Tibial nerve (tissue), 4 donors: ENCODE data around the gene IL17RE. TPM values are rescaled to one million over a fixed set of nuclear protein-coding genes. Genes with fewer than 3 reads are reported as not detected.

Experiments used
- DNase-seq, 2 donors: peaks; one replicate each; pipeline ENCODE4 v3.0.0-alpha.2; 2019; ENCODE audit warnings: low spot score in 2 of 2
- H3K27ac ChIP-seq, 4 donors: fragments of 200-600 bp; sonication (generic) in 3 of 4; one replicate each; pipeline ENCODE4 v1.5.1; 2017 to 2019; ENCODE audit warnings: mild to moderate bottlenecking in 1 of 4
- H3K27me3 ChIP-seq, 2 donors: fragments of 200-600 bp; sonication (generic) in 1 of 2; one replicate each; pipeline versions ENCODE4 v1.5.1 to v1.6.0; 2017 to 2019
- H3K36me3 ChIP-seq, 3 donors: fragments of 200-600 bp; sonication (generic); one replicate each; pipeline ENCODE4 v1.5.1; 2018 to 2019
- H3K4me1 ChIP-seq, 4 donors: fragments of 200-600 bp; sonication (generic) in 3 of 4; one replicate each; pipeline ENCODE4 v1.5.1; 2017 to 2019
- H3K4me3 ChIP-seq, 4 donors: fragments of 200-600 bp; sonication (generic) in 3 of 4; one replicate each; pipeline ENCODE4 v1.5.1; 2017 to 2019; ENCODE audit warnings: mild to moderate bottlenecking in 1 of 4, moderate library complexity in 1 of 4
- H3K9me3 ChIP-seq, 4 donors: fragments of 200-600 bp; sonication (generic) in 3 of 4; one replicate each; pipeline ENCODE4 v1.5.1; 2017 to 2019
- EP300 ChIP-seq, 2 donors: sonication (generic); formaldehyde crosslinking; IDR thresholded peaks; one replicate each; pipeline ENCODE4 v1.6.1; 2017; ENCODE audit warnings: antibody characterized with exemption in 2 of 2, mild to moderate bottlenecking in 1 of 2
- POLR2A ChIP-seq, 2 donors: fragments of 450-650 bp; IDR thresholded peaks; one replicate each; pipeline ENCODE4 v1.6.1; 2017; ENCODE audit warnings: antibody characterized with exemption in 2 of 2, mild to moderate bottlenecking in 2 of 2, moderate library complexity in 2 of 2
- WGBS, 2 donors: methylation state at CpG; one replicate each; pipeline ENCODE4 v1.1.5; 2018; 5-methylcytosine and 5-hydroxymethylcytosine counted together
- total RNA-seq, 4 donors: library from RNA; depleted of rRNA; stranded (reverse); fragments of >200 nt; gene quantifications; one replicate each; pipeline ENCODE4 v1.1.0, GENCODE V29; 2016
- TF ChIP-seq, protein P1 (sequence below), 5 experiments: fragments of 200-600 bp in 3 of 5; fragments of 450-650 bp in 2 of 5; sonication (generic) in 3 of 5; IDR thresholded peaks; one replicate each; pipeline ENCODE4 v1.5.1; 2016 to 2019; ENCODE audit warnings: antibody characterized with exemption in 5 of 5, mild to moderate bottlenecking in 3 of 5, moderate library complexity in 2 of 5

Gene IL17RE
- total RNA-seq, 4 donors from 2014 or later = 0.59 to 10.1 (median 5.6) TPM

DNA sequence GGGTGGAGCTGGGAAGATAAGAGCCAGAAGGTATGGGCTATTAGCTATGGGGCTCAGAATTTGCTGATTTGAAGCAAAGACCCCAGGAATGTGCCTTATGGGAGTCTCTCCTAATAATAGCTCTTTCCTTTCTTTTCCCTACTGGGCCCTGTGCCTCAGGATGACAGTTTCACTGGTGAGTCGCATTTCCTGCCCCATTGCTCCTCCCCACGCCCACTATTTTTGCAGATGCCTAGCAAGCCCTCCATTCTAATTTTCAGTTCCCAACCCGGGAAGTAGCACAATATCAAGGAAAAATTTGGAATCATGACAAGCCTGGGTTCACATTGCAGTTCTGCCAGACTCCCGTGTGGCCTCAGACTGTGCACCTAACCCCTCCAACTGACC, 583 bp downstream of the IL17RE start:
- no peaks in the 10 kb centered on the region for H3K36me3 ChIP-seq
- TF ChIP-seq, protein P1, sequence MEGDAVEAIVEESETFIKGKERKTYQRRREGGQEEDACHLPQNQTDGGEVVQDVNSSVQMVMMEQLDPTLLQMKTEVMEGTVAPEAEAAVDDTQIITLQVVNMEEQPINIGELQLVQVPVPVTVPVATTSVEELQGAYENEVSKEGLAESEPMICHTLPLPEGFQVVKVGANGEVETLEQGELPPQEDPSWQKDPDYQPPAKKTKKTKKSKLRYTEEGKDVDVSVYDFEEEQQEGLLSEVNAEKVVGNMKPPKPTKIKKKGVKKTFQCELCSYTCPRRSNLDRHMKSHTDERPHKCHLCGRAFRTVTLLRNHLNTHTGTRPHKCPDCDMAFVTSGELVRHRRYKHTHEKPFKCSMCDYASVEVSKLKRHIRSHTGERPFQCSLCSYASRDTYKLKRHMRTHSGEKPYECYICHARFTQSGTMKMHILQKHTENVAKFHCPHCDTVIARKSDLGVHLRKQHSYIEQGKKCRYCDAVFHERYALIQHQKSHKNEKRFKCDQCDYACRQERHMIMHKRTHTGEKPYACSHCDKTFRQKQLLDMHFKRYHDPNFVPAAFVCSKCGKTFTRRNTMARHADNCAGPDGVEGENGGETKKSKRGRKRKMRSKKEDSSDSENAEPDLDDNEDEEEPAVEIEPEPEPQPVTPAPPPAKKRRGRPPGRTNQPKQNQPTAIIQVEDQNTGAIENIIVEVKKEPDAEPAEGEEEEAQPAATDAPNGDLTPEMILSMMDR (IDR thresholded peaks at IDR 0.05) = no peak
- TF ChIP-seq POLR2A (IDR thresholded peaks at IDR 0.05) = no peak
- no peak for TF ChIP-seq EP300 (IDR thresholded peaks at IDR 0.05)
- no peaks in the 10 kb centered on the region for H3K9me3 ChIP-seq
- H3K27ac ChIP-seq = peak overlapping the region; percentile 22 to 91 (median 70)
- H3K27me3 ChIP-seq = no peaks in the 10 kb centered on the region
- DNase-seq = no peak
- peak overlapping the region in 2 of 4 donors; percentile 16 to 35 for H3K4me3 ChIP-seq
- peaks cover 0 to 28% (median 6%) of the 10 kb centered on the region in 4 donors for H3K4me1 ChIP-seq
- 18% methylated on average over 4 of the region's 4 CpGs for WGBS, 2 donors

DNA sequence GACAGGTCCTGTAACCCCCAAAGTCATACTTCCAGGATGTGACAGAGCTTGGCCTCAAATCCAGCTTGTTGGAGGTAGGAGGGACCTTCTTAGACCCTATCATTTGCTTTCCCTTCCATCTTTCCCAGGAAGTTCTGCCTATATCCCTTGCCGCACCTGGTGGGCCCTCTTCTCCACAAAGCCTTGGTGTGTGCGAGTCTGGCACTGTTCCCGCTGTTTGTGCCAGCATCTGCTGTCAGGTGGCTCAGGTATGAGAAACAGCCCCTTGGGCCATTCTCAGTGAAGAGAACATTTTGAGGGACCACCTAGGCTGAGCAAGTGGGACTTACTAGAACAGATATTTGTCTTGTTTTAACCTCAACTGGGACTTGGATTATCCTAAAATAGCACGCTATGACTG, 1.3 kb downstream of the IL17RE start:
- H3K4me3 ChIP-seq = no peak overlapping the region
- H3K27me3 ChIP-seq = no peaks in the 10 kb centered on the region
- TF ChIP-seq EP300 (IDR thresholded peaks at IDR 0.05) = no peak
- TF ChIP-seq, protein P1 (IDR thresholded peaks at IDR 0.05) = no peak
- no peaks in the 10 kb centered on the region for H3K9me3 ChIP-seq
- H3K4me1 ChIP-seq = peaks cover 0 to 21% (median 6%) of the 10 kb centered on the region in 4 donors
- DNase-seq = no peak
- H3K27ac ChIP-seq = peak overlapping the region in 1 of 4 donors; percentile 76
- H3K36me3 ChIP-seq = no peaks in the 10 kb centered on the region
- WGBS, 2 donors = 93% methylated on average over 4 of the region's 4 CpGs

DNA sequence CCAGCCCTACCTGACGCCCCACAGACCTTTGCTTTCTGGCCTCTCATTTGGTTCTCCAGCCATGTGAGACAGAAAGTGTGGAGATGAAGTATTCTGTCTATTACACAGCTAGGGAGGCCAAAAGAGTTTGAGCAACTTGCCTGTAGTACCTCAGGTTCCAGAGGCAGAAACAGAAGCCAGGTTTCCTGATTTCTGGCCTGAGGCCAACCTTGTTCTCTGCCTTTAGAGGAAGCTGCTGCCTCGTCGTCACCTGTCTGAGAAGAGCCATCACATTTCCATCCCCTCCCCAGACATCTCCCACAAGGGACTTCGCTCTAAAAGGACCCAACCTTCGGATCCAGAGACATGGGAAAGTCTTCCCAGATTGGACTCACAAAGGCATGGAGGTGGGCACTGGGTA, 3.8 kb downstream of the IL17RE start:
- no peak overlapping the region for H3K4me3 ChIP-seq
- no peak for DNase-seq
- TF ChIP-seq EP300 (IDR thresholded peaks at IDR 0.05) (no peak), POLR2A (IDR thresholded peaks at IDR 0.05) (no peak)
- TF ChIP-seq, protein P1 (IDR thresholded peaks at IDR 0.05) = no peak
- WGBS, 2 donors = 94 to 95% methylated on average over 5 of the region's 5 CpGs
- H3K27ac ChIP-seq = no peak overlapping the region
- H3K27me3 ChIP-seq = no peaks in the 10 kb centered on the region
- H3K9me3 ChIP-seq = no peaks in the 10 kb centered on the region
- peaks cover 0 to 18% (median 6%) of the 10 kb centered on the region in 4 donors for H3K4me1 ChIP-seq
- no peaks in the 10 kb centered on the region for H3K36me3 ChIP-seq

DNA sequence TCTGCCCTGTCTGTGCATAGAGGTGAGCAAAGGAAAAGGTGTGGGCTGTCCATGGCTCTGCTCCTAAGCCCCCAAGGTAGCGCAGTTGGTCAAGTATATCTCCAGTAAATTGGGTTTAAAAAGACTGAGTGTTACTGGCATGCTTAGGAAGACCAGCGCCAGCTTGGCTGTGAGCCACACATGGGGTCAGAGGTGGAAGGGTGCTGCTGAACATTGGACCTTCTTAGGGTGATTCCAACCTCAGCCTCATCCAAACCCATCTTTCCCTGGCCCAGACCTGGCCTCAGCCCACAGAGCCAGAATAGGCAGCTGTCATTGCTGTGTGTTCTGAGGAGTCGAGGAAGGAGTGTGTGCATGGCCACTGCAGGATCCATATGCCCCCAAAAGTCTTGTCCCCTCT, 5.6 kb downstream of the IL17RE start:
- H3K36me3 ChIP-seq = no peaks in the 10 kb centered on the region
- H3K9me3 ChIP-seq = no peaks in the 10 kb centered on the region
- DNase-seq = no peak
- no peaks in the 10 kb centered on the region for H3K27me3 ChIP-seq
- 76 to 82% methylated on average over 3 of the region's 3 CpGs for WGBS, 2 donors
- no peak overlapping the region for H3K4me3 ChIP-seq
- TF ChIP-seq EP300 (IDR thresholded peaks at IDR 0.05) (no peak), POLR2A (IDR thresholded peaks at IDR 0.05) (no peak)
- peaks cover 0 to 5% (median 0%) of the 10 kb centered on the region in 4 donors for H3K4me1 ChIP-seq
- no peak overlapping the region for H3K27ac ChIP-seq

DNA sequence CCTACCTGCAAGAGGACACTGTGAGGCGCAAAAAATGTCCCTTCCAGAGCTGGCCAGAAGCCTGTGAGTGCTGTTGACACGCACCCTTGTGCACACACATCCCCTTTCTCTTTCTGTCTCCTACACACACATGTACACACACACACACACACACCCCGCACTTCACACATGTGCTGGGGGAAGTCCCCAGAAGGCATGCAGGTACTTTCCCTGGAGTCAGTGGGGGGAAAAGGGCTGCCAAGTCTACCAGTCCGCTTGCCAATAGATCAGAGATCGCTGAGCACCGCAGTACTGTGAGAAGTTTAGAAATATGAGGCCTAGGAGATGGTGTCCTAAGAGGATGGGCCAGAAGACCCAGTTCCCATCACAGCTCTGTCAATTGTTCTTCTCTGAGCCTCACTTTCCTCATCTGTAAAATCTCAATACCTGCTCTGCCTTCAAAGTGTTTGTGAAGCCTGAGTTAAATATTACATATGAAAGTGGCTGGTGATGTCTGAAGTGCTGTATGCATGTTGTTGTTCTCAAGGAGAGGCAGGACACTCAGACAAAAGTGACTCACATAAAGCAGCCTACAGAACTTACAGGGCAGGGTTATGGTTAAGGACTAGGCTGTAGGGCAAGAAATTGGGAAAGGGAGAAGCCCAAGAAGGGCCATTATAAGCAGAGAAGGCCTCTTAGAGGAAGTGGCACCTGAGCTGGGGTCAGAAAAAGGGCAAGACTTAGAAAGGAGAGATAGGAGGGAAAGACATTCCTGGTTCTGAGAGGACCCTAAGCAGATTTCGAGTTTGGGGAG, 6.8 kb downstream of the IL17RE start:
- WGBS, 2 donors = 88 to 89% methylated on average over 7 of the region's 7 CpGs
- Histone ChIP-seq H3K9me3 (no peaks in the 10 kb centered on the region), H3K4me3 (no peak overlapping the region)

More for the DNA sequence above, 6.8 kb downstream of the IL17RE start:
- TF ChIP-seq EP300 (IDR thresholded peaks at IDR 0.05) (no peak), POLR2A (IDR thresholded peaks at IDR 0.05) (no peak)
- TF ChIP-seq, protein P1 (IDR thresholded peaks at IDR 0.05) = no peak
- no peaks in the 10 kb centered on the region for H3K27me3 ChIP-seq
- no peaks in the 10 kb centered on the region for H3K36me3 ChIP-seq
- no peak for DNase-seq
- H3K4me1 ChIP-seq = peaks cover 0 to 11% (median 3%) of the 10 kb centered on the region in 4 donors
- H3K27ac ChIP-seq = no peak overlapping the region
